Stimulated activated CD8-positive, alpha-beta memory T cell treated with anti-CD3 and anti-CD28 coated beads, Interleukin-15, amount 100 ng/mL, for 1 hour (primary cell): Measurements from ENCODE around the gene LAMA2.

ENCODE experiments used
- DNase-seq: peaks from one replicate; pipeline ENCODE4 v3.0.0-alpha.2; 2020; ENCODE audit warnings: low read depth

The LAMA2 gene

GRCh38 chr6:129451187-129451586 lies 568.2 kb downstream of the LAMA2 start:
- DNase-seq, result no peak

- DNase-seq, result no peak
Measured at GRCh38 chr6:129453073-129453472, 570.1 kb downstream of the LAMA2 start.

GRCh38 chr6:129454488-129454887 lies 571.5 kb downstream of the LAMA2 start:
- DNase-seq, result no peak

GRCh38 chr6:129455126-129455769 lies 572.3 kb downstream of the LAMA2 start:
- DNase-seq, result no peak

- DNase-seq, result no peak
Measured at GRCh38 chr6:129460221-129460620, 577.3 kb downstream of the LAMA2 start.

- DNase-seq, result no peak
Measured at GRCh38 chr6:129469070-129469662, 586.2 kb downstream of the LAMA2 start.

- DNase-seq, result no peak
Measured at GRCh38 chr6:129472239-129472638, 589.3 kb downstream of the LAMA2 start.

- DNase-seq, result no peak
Measured at GRCh38 chr6:129473546-129473945, 590.6 kb downstream of the LAMA2 start.

- no peak for DNase-seq
Measured at GRCh38 chr6:129475477-129476247, 592.7 kb downstream of the LAMA2 start.

GRCh38 chr6:129476248-129476564 lies 593.3 kb downstream of the LAMA2 start:
- no peak for DNase-seq

- no peak for DNase-seq
Measured at GRCh38 chr6:129476810-129477209, 593.9 kb downstream of the LAMA2 start.

GRCh38 chr6:129478379-129478778 lies 595.4 kb downstream of the LAMA2 start:
- no peak for DNase-seq

GRCh38 chr6:129481706-129482105 lies 598.8 kb downstream of the LAMA2 start:
- DNase-seq, result no peak

GRCh38 chr6:129485746-129486145 lies 602.8 kb downstream of the LAMA2 start:
- no peak for DNase-seq

GRCh38 chr6:129486327-129486726 lies 603.4 kb downstream of the LAMA2 start:
- no peak for DNase-seq

- DNase-seq, result no peak
Measured at GRCh38 chr6:129488313-129488712, 605.4 kb downstream of the LAMA2 start.

- DNase-seq, result no peak
Measured at GRCh38 chr6:129489215-129489765, 606.4 kb downstream of the LAMA2 start.

- peak; percentile 46 for DNase-seq
Measured at GRCh38 chr6:129490521-129491255, 607.8 kb downstream of the LAMA2 start.

GRCh38 chr6:129491436-129491835 lies 608.5 kb downstream of the LAMA2 start:
- no peak for DNase-seq

- DNase-seq, result no peak
Measured at GRCh38 chr6:129492260-129492659, 609.3 kb downstream of the LAMA2 start.

GRCh38 chr6:129493354-129493902 lies 610.5 kb downstream of the LAMA2 start:
- DNase-seq, result no peak

- DNase-seq, result no peak
Measured at GRCh38 chr6:129494099-129494498, 611.2 kb downstream of the LAMA2 start.
